ENCODE results near the gene IFNAR1. TPM values are rescaled to one million over a fixed set of nuclear protein-coding genes. Genes with fewer than 3 reads are reported as not detected.

IFNAR1 gene
- total and polyA plus RNA-seq, 2 experiments from 2014 or later, result 14.0 to 18.7 TPM

DNA sequence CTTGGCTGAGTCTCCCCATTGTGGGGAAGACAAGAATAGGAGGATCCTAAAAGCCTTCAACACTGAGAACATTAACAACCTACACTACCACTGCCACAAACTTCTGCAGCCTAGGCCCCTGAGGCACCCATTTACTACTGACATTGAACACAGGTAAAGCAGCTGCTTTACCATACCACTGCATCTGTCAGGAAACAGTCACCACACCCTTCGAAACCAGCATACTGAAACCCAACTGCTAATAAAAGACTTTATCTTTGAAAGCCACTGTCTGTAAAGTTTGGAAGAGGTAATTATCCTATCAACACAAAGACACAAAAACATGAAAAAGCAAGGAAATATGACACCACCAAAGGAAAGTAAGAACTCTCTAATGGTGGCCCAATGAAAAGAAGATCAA lies 7.4 kb downstream of the IFNAR1 start (continued):
- TF ChIP-seq CTCF (conservative IDR thresholded peaks at IDR 0.05; ENCODE audit: low read depth in 2 of 2), result no peak
- TF ChIP-seq EZH2phosphoT487 (IDR thresholded peaks at IDR 0.05; ENCODE audit: unreplicated experiment), result no peak
- no peak for TF ChIP-seq EZH2 (IDR thresholded peaks at IDR 0.05; ENCODE audit: low read depth, unreplicated experiment)
- no peak for TF ChIP-seq CREB1 (CRISPR knock-in tag; IDR thresholded peaks at IDR 0.05; ENCODE audit: low read depth)
- TF ChIP-seq REST (IDR thresholded peaks at IDR 0.05; ENCODE audit: unreplicated experiment), result no peak
- no peak for TF ChIP-seq ZNF331 (CRISPR knock-in tag; IDR thresholded peaks at IDR 0.05; ENCODE audit: low read depth)
- no peak for TF ChIP-seq JUNB (IDR thresholded peaks at IDR 0.05; ENCODE audit: unreplicated experiment)
- TF ChIP-seq ZNF114 (CRISPR knock-in tag; IDR thresholded peaks at IDR 0.05), result no peak
- no peak for TF ChIP-seq POLR2AphosphoS5 (IDR thresholded peaks at IDR 0.05; ENCODE audit: low read depth)
- no peak for TF ChIP-seq NANOG (IDR thresholded peaks at IDR 0.05; ENCODE audit: borderline replicate concordance)

- Histone ChIP-seq H3K27ac (ENCODE audit: low read depth) (no peak overlapping the region), H3K36me3 (ENCODE audit: insufficient read depth) (no peaks in the 10 kb centered on the region), H3K4me2 (no peak overlapping the region), H3F3A (replicated peaks; ENCODE audit: low read depth) (no peaks in the 10 kb centered on the region), H3K4me1 (ENCODE audit: insufficient read depth) (no peaks in the 10 kb centered on the region), H3K4me3 (no peak overlapping the region), H3K9me2 (ENCODE audit: insufficient read depth) (no peaks in the 10 kb centered on the region), H3K27me3 (ENCODE audit: insufficient read depth) (no peaks in the 10 kb centered on the region), H2AFZ (no peak overlapping the region), H3K79me2 (replicated peaks; ENCODE audit: insufficient read depth) (peaks cover 21% of the 10 kb centered on the region), H4K20me1 (replicated peaks; ENCODE audit: insufficient read depth) (peaks cover 3% of the 10 kb centered on the region)
- Mint-ChIP-seq H3K4me3 (no peak overlapping the region), H3K27me3 (ENCODE audit: insufficient read depth, low read depth, poor library complexity) (peaks cover 1% of the 10 kb centered on the region), H3K9me3 (peaks cover 15% of the 10 kb centered on the region; the same call in 2 of the 3 replicates), H3K27ac (no peak overlapping the region), H3K4me1 (no peaks in the 10 kb centered on the region), H3K36me3 (ENCODE audit: low read depth) (peaks cover 52% of the 10 kb centered on the region)
- no peak for DNase-seq (ENCODE audit: low spot score)
- TF ChIP-seq CREB1 (CRISPR knock-in tag; IDR thresholded peaks at IDR 0.05; ENCODE audit: low read depth), result no peak
- ATAC-seq, result no peak
These were observed 9.4 kb downstream of the IFNAR1 start for GRCh38 chr21:33334191-33334590.
